H1 (cell line): Measurements from ENCODE around the gene FNDC5. TPM values are rescaled to one million over a fixed set of nuclear protein-coding genes. Genes with fewer than 3 reads are reported as not detected.

Experiments used
- CTCF ChIA-PET: fragments of 300-600 bp; sonication (Branson Sonifier 250); formaldehyde crosslinking; loops from one replicate; lab custom pipeline; 2021; ENCODE audit not compliant: partially characterized antibody; lab: Charles Lee
- POLR2A ChIA-PET: fragments of 300-600 bp; sonication (Branson Sonifier 250); formaldehyde crosslinking; loops from one replicate; lab custom pipeline; 2021; ENCODE audit warnings: inconsistent platforms; ENCODE audit not compliant: partially characterized antibody; lab: Charles Lee
- DNase-seq, 2 experiments: peaks; one replicate each; pipeline versions ENCODE4 v3.0.0 to v3.0.0-alpha.2; 2010 to 2022; ENCODE audit warnings: low spot score in 2 of 2, low read depth in 1 of 2, mixed read lengths in 1 of 2
- FAIRE-seq: peaks from 2 replicates; lab custom pipeline; 2011; peaks lifted over from hg19 to GRCh38; lab: Jason Lieb, UNC
- H2AFZ ChIP-seq: 2 replicates; pipeline ENCODE4 v1.8.1; 2012; ENCODE audit warnings: low read length, inconsistent platforms
- H2AK5ac ChIP-seq: 2 replicates; pipeline ENCODE4 v1.6.1; 2013; ENCODE audit warnings: low read depth, low read length
- H2BK120ac ChIP-seq: replicated peaks from 2 replicates; pipeline ENCODE3; 2013; ENCODE audit warnings: low read depth, low read length, inconsistent platforms
- H2BK12ac ChIP-seq: 2 replicates; pipeline ENCODE4 v1.6.1; 2013; ENCODE audit warnings: low read depth, low read length
- H2BK15ac ChIP-seq: 2 replicates; pipeline ENCODE4 v1.6.1; 2013; ENCODE audit warnings: low read length
- H2BK20ac ChIP-seq: 2 replicates; pipeline ENCODE4 v1.6.1; 2013; ENCODE audit warnings: low read length
- H2BK5ac ChIP-seq: 2 replicates; pipeline ENCODE4 v1.6.1; 2013; ENCODE audit warnings: low read depth, low read length
- H3K14ac ChIP-seq: 2 replicates; pipeline ENCODE4 v1.6.1; 2013; ENCODE audit warnings: inconsistent platforms; ENCODE audit not compliant: insufficient read length
- H3K18ac ChIP-seq: 2 replicates; pipeline ENCODE4 v1.6.1; 2013; ENCODE audit warnings: low read length; ENCODE audit errors: extremely low read depth
- H3K23ac ChIP-seq: 2 replicates; pipeline ENCODE4 v1.6.1; 2013; ENCODE audit warnings: inconsistent platforms; ENCODE audit not compliant: insufficient read length
- H3K23me2 ChIP-seq: 2 replicates; pipeline ENCODE4 v1.6.1; 2013; ENCODE audit warnings: low read depth, low read length
- H3K27ac ChIP-seq: 2 replicates; pipeline ENCODE4 v1.6.1; 2011; ENCODE audit warnings: low read depth, low read length, inconsistent platforms
- H3K27me3 ChIP-seq, 4 experiments: replicated peaks in 1 of 4; 1 replicate in 1 of 4; 2 replicates in 3 of 4; pipeline versions ENCODE4 v1.6.1 to v1.8.1; 2011 to 2013; ENCODE audit warnings: low read length in 3 of 4, mild to moderate bottlenecking in 3 of 4, inconsistent platforms in 2 of 4, mixed read lengths in 2 of 4, moderate library complexity in 1 of 4; ENCODE audit not compliant: control insufficient read depth in 3 of 4, insufficient read depth in 3 of 4; ENCODE audit errors: extremely low read depth in 1 of 4
- H3K36me3 ChIP-seq, 4 experiments: 2 replicates each; pipeline versions ENCODE4 v1.6.1 to v1.8.1; 2011 to 2013; ENCODE audit warnings: mild to moderate bottlenecking in 4 of 4, low read length in 3 of 4, moderate library complexity in 2 of 4, control low read depth in 1 of 4, inconsistent platforms in 1 of 4; ENCODE audit not compliant: insufficient read depth in 4 of 4, control insufficient read depth in 2 of 4
- H3K4ac ChIP-seq: replicated peaks from 2 replicates; pipeline ENCODE3; 2013; ENCODE audit warnings: low read length, low read depth, mixed read lengths, inconsistent platforms; ENCODE audit not compliant: insufficient read length
- H3K4me1 ChIP-seq, 4 experiments: replicated peaks in 1 of 4; 1 replicate in 1 of 4; 2 replicates in 3 of 4; pipeline versions ENCODE4 v1.6.1 to v1.8.1; 2011 to 2013; ENCODE audit warnings: low read length in 3 of 4, inconsistent platforms in 2 of 4, mixed read lengths in 1 of 4; ENCODE audit not compliant: insufficient read depth in 4 of 4, control insufficient read depth in 3 of 4
- H3K4me2 ChIP-seq, 2 experiments: 2 replicates each; pipeline versions ENCODE4 v1.6.1 to v1.8.1; 2011 to 2013; ENCODE audit warnings: low read depth in 2 of 2, low read length in 2 of 2, control low read depth in 1 of 2, inconsistent platforms in 1 of 2, mild to moderate bottlenecking in 1 of 2; ENCODE audit not compliant: insufficient read depth in 1 of 2
- H3K4me3 ChIP-seq, 4 experiments: fragments of 200-600, 300-600 bp in 1 of 4; sonication (generic), shearing (Covaris generic), sonication (Bioruptor Twin) in 1 of 4; 2 replicates each; pipeline versions ENCODE4 v1.5.1 to v1.8.1; 2011 to 2016; ENCODE audit warnings: low read length in 4 of 4, low read depth in 3 of 4, control low read depth in 2 of 4, inconsistent platforms in 2 of 4, mild to moderate bottlenecking in 2 of 4, mixed read lengths in 1 of 4, moderate library complexity in 1 of 4; ENCODE audit not compliant: insufficient read depth in 2 of 4; ENCODE audit errors: extremely low read depth in 1 of 4
- H3K56ac ChIP-seq: replicated peaks from 2 replicates; pipeline ENCODE3; 2013; ENCODE audit warnings: low read depth, mild to moderate bottlenecking, mixed read lengths, low read length, inconsistent platforms; ENCODE audit not compliant: insufficient read length
- H3K79me1 ChIP-seq: 2 replicates; pipeline ENCODE4 v1.6.1; 2013; ENCODE audit warnings: low read depth, low read length, control low read depth
- H3K79me2 ChIP-seq, 2 experiments: 2 replicates each; pipeline versions ENCODE4 v1.6.1 to v1.8.1; 2012 to 2013; ENCODE audit warnings: low read length in 2 of 2, mild to moderate bottlenecking in 2 of 2, inconsistent platforms in 1 of 2; ENCODE audit not compliant: insufficient read depth in 2 of 2, control insufficient read depth in 1 of 2
- H3K9ac ChIP-seq, 4 experiments: replicated peaks in 1 of 4; 1 replicate in 1 of 4; 2 replicates in 3 of 4; pipeline versions ENCODE4 v1.6.1 to v1.8.1; 2011 to 2013; ENCODE audit warnings: low read depth in 3 of 4, low read length in 3 of 4, control low read depth in 2 of 4, mild to moderate bottlenecking in 2 of 4, moderate library complexity in 2 of 4, inconsistent platforms in 1 of 4; ENCODE audit errors: extremely low read depth in 1 of 4
- H3K9me3 ChIP-seq, 2 experiments: 2 replicates each; pipeline versions ENCODE4 v1.6.1 to v1.8.1; 2012 to 2013; ENCODE audit warnings: mild to moderate bottlenecking in 2 of 2, moderate library complexity in 2 of 2, control low read depth in 1 of 2, inconsistent platforms in 1 of 2, low read depth in 1 of 2, low read length in 1 of 2, mixed read lengths in 1 of 2; ENCODE audit not compliant: insufficient read depth in 2 of 2
- H4K20me1 ChIP-seq, 2 experiments: replicated peaks in 1 of 2; 2 replicates each; pipeline versions ENCODE3 to v1.8.1; 2011 to 2013; ENCODE audit warnings: inconsistent platforms in 2 of 2, low read length in 2 of 2, mild to moderate bottlenecking in 1 of 2; ENCODE audit not compliant: insufficient read depth in 2 of 2, control insufficient read depth in 1 of 2
- H4K5ac ChIP-seq: 2 replicates; pipeline ENCODE4 v1.6.1; 2013; ENCODE audit warnings: low read length, low read depth, mixed read lengths, inconsistent platforms; ENCODE audit not compliant: insufficient read length
- H4K8ac ChIP-seq: 2 replicates; pipeline ENCODE4 v1.8.0; 2013; ENCODE audit warnings: mild to moderate bottlenecking, moderate library complexity, low read length, inconsistent platforms; ENCODE audit not compliant: insufficient read depth; ENCODE audit errors: extremely low read depth
- H4K91ac ChIP-seq: replicated peaks from 2 replicates; pipeline ENCODE3; 2013; ENCODE audit warnings: low read length, mixed read lengths, inconsistent platforms; ENCODE audit not compliant: insufficient read length
- ATF2 ChIP-seq: IDR thresholded peaks from 2 replicates; pipeline ENCODE4 v1.6.1; 2012; ENCODE audit warnings: low read length, inconsistent platforms
- JUND ChIP-seq: IDR thresholded peaks from 2 replicates; pipeline ENCODE4 v1.6.1; 2011; ENCODE audit warnings: mild to moderate bottlenecking, improper control_type of control experiment, low read length
- MAX ChIP-seq: IDR thresholded peaks from 2 replicates; pipeline ENCODE4 v1.6.1; 2012; ENCODE audit warnings: inconsistent platforms
- POU5F1 ChIP-seq: IDR thresholded peaks from 2 replicates; pipeline ENCODE4 v1.6.1; 2011; ENCODE audit warnings: low read depth, mild to moderate bottlenecking, low read length, moderate library complexity
- TBP ChIP-seq: IDR thresholded peaks from 2 replicates; pipeline ENCODE4 v1.6.1; 2011; ENCODE audit warnings: low read depth, low read length, improper control_type of control experiment
- TEAD4 ChIP-seq: IDR thresholded peaks from 2 replicates; pipeline ENCODE4 v1.6.1; 2012; ENCODE audit warnings: low read depth, low read length, inconsistent platforms, mixed read lengths
- WGBS, 2 experiments: shearing (Covaris generic) in 1 of 2; methylation state at CpG; one replicate each; pipeline versions ENCODE4 v1.1.6 to v1.1.7; 2013 to 2015; ENCODE audit warnings: low lambda C conversion rate in 2 of 2, mixed read lengths in 2 of 2, inconsistent platforms in 1 of 2, low coverage in 1 of 2, missing lambda C conversion rate in 1 of 2; ENCODE audit not compliant: insufficient replicate concordance in 2 of 2, insufficient coverage in 1 of 2, insufficient read length in 1 of 2; ENCODE audit errors: extremely low coverage in 1 of 2, missing lambda C conversion rate in 1 of 2; 5-methylcytosine and 5-hydroxymethylcytosine counted together
- polyA plus RNA-seq, 7 experiments: library from polyadenylated mRNA; depleted of rRNA in 3 of 7; stranded (reverse) in 5 of 7; unstranded in 2 of 7; fragments of >200 nt in 5 of 7; fragments of 200-250 nt in 2 of 7; gene quantifications; 1 replicate in 5 of 7; 2 replicates in 1 of 7; 4 replicates in 1 of 7; pipeline versions ENCODE4 v1.2.1 to v1.2.3, GENCODE V29; 2011 to 2013; ENCODE audit warnings: missing spikeins in 2 of 7, mixed read lengths in 2 of 7
- total RNA-seq: library from RNA; stranded (reverse); fragmentation: NEBNext Ultra II Directional; extraction: Animal tissue kit (Norgen Biotek cat#: 25700); gene quantifications from 2 replicates; pipeline ENCODE4 v1.2.1, GENCODE V29; 2021

FNDC5 gene
- total and polyA plus RNA-seq, 2 of the 8 experiments (the other 6 are each of a cell fraction or from before 2014, with no cell fraction given): 1.8 to 2.0 TPM

GRCh38 chr1:32830092-32830852 is 40.4 kb downstream of the FNDC5 start:
- no peak overlapping the region for H3K56ac ChIP-seq
- H3K14ac ChIP-seq: no peak overlapping the region
- FAIRE-seq (no peak), DNase-seq (no peak)
- H3K9ac ChIP-seq: no peak overlapping the region
- H2AFZ ChIP-seq: no peak overlapping the region
- H3K23me2 ChIP-seq: no peaks in the 10 kb centered on the region
- no peak overlapping the region for H3K4me2 ChIP-seq
- no peak overlapping the region for H3K27ac ChIP-seq
- WGBS, 2 experiments: 89% methylated on average over 6 of the region's 6 CpGs; no CpG with 5 or more reads in 1 of the 2 experiments
- H2BK12ac ChIP-seq: no peak overlapping the region
- H2BK15ac ChIP-seq: no peak overlapping the region
- no peak overlapping the region for H3K4ac ChIP-seq
- H4K5ac ChIP-seq: no peak overlapping the region
- no peak overlapping the region for H2BK5ac ChIP-seq
- no peak overlapping the region for H4K91ac ChIP-seq
- peaks cover 14 to 87% (median 61%) of the 10 kb centered on the region in 4 experiments; a peak in 7 of 8 replicates for H3K36me3 ChIP-seq
- no peak overlapping the region for H4K8ac ChIP-seq
- H3K4me1 ChIP-seq: no peaks in the 10 kb centered on the region
- no peaks in the 10 kb centered on the region; the same call in 1 of the 2 replicates for H3K79me1 ChIP-seq
- no peak overlapping the region for H3K4me3 ChIP-seq
- H2AK5ac ChIP-seq: no peak overlapping the region
- H3K9me3 ChIP-seq: no peaks in the 10 kb centered on the region
- no peaks in the 10 kb centered on the region for H3K79me2 ChIP-seq
- no peaks in the 10 kb centered on the region for H4K20me1 ChIP-seq
- no peak overlapping the region for H3K23ac ChIP-seq
- no peak overlapping the region for H3K18ac ChIP-seq
- ChIA-PET CTCF (interaction anchor here (0.6 to 2.1 kb wide), 3 partner anchors 41 to 256 kb away, joined by 4 to 12 read pairs (median 5); no protein-coding TSS in a partner anchor), POLR2A (interaction anchor here (1.2 to 3.3 kb wide), 5 partner anchors 9 to 18 kb away, joined by 3 to 14 read pairs (median 7); partner anchors contain the start of genes S100PBP and YARS1)
- H2BK120ac ChIP-seq: no peak overlapping the region
- no peak overlapping the region for H2BK20ac ChIP-seq
- H3K27me3 ChIP-seq: no peaks in the 10 kb centered on the region
- TF ChIP-seq JUND (no peak), MAX (no peak), ATF2 (no peak), POU5F1 (no peak), TBP (no peak), TEAD4 (no peak)
